Vagina (tissue), 2 donors: Measurements from ENCODE around the gene ELAVL4. TPM values are rescaled to one million over a fixed set of nuclear protein-coding genes. Genes with fewer than 3 reads are reported as not detected.

ENCODE experiments used
- DNase-seq, 2 donors: peaks; one replicate each; pipeline ENCODE4 v3.0.0-alpha.2; 2017; ENCODE audit errors: extremely low spot score in 2 of 2
- H3K27ac ChIP-seq: fragments of 200-600 bp; sonication (generic); one replicate; pipeline ENCODE4 v1.5.1; 2019
- H3K27me3 ChIP-seq: fragments of 200-600 bp; sonication (generic); one replicate; pipeline ENCODE4 v1.5.1; 2019
- H3K36me3 ChIP-seq, 2 donors: fragments of 200-600 bp; sonication (generic); one replicate each; pipeline ENCODE4 v1.5.1; 2017 to 2019
- H3K4me1 ChIP-seq: fragments of 200-600 bp; sonication (generic); one replicate; pipeline ENCODE4 v1.5.1; 2019
- H3K4me3 ChIP-seq, 2 donors: fragments of 200-600 bp; sonication (generic); 1 replicate in 1 of 2; 2 replicates in 1 of 2; pipeline ENCODE4 v1.5.1; 2016 to 2019
- H3K9me3 ChIP-seq: fragments of 200-600 bp; sonication (generic); one replicate; pipeline ENCODE4 v1.5.1; 2019
- POLR2A ChIP-seq, 2 donors: fragments of 450-650 bp; IDR thresholded peaks; one replicate each; pipeline ENCODE4 v1.6.1; 2017; ENCODE audit warnings: antibody characterized with exemption in 2 of 2, mild to moderate bottlenecking in 2 of 2, moderate library complexity in 2 of 2
- POLR2AphosphoS5 ChIP-seq, 2 donors: sonication (generic); formaldehyde crosslinking; IDR thresholded peaks; one replicate each; pipeline ENCODE4 v1.9.0; 2017; ENCODE audit warnings: antibody characterized with exemption in 2 of 2, mild to moderate bottlenecking in 2 of 2, low read depth in 1 of 2; ENCODE audit not compliant: insufficient read depth in 1 of 2
- intact Hi-C: fragments of 100-400 bp; cut with DNase I; formaldehyde crosslinking; loops from one replicate; pipeline ENCODE4 v1.15.1; 2023
- total RNA-seq: library from RNA; depleted of rRNA; stranded (reverse); fragments of >200 nt; gene quantifications from one replicate; pipeline ENCODE4 v1.2.3, GENCODE V29; 2016
- TF ChIP-seq, protein P1 (sequence below), 3 experiments: fragments of 450-650 bp in 2 of 3; fragments of 200-600 bp in 1 of 3; sonication (generic) in 1 of 3; IDR thresholded peaks; one replicate each; pipeline ENCODE4 v1.5.1; 2017 to 2019; ENCODE audit warnings: antibody characterized with exemption in 3 of 3, mild to moderate bottlenecking in 2 of 3, moderate library complexity in 2 of 3

The ELAVL4 gene
- total RNA-seq, 1 donor from 2014 or later = 2.2 TPM

- no peaks in the 10 kb centered on the region for H3K36me3 ChIP-seq
- no peak for TF ChIP-seq POLR2A (IDR thresholded peaks at IDR 0.05)
- no peak for TF ChIP-seq POLR2AphosphoS5 (IDR thresholded peaks at IDR 0.05; ENCODE audit: insufficient read depth in 1 of 2, low read depth in 1 of 2)
- TF ChIP-seq, protein P1, sequence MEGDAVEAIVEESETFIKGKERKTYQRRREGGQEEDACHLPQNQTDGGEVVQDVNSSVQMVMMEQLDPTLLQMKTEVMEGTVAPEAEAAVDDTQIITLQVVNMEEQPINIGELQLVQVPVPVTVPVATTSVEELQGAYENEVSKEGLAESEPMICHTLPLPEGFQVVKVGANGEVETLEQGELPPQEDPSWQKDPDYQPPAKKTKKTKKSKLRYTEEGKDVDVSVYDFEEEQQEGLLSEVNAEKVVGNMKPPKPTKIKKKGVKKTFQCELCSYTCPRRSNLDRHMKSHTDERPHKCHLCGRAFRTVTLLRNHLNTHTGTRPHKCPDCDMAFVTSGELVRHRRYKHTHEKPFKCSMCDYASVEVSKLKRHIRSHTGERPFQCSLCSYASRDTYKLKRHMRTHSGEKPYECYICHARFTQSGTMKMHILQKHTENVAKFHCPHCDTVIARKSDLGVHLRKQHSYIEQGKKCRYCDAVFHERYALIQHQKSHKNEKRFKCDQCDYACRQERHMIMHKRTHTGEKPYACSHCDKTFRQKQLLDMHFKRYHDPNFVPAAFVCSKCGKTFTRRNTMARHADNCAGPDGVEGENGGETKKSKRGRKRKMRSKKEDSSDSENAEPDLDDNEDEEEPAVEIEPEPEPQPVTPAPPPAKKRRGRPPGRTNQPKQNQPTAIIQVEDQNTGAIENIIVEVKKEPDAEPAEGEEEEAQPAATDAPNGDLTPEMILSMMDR (IDR thresholded peaks at IDR 0.05) = no peak
- no peak overlapping the region for H3K4me3 ChIP-seq
- no peak for DNase-seq
- H3K27ac ChIP-seq = no peak overlapping the region
- H3K27me3 ChIP-seq = no peaks in the 10 kb centered on the region
- no peaks in the 10 kb centered on the region for H3K9me3 ChIP-seq
- intact Hi-C loops = no loop called here
- no peaks in the 10 kb centered on the region for H3K4me1 ChIP-seq
These were observed 100.0 kb downstream of the ELAVL4 start for GRCh38 chr1:50208756-50209155.

DNA sequence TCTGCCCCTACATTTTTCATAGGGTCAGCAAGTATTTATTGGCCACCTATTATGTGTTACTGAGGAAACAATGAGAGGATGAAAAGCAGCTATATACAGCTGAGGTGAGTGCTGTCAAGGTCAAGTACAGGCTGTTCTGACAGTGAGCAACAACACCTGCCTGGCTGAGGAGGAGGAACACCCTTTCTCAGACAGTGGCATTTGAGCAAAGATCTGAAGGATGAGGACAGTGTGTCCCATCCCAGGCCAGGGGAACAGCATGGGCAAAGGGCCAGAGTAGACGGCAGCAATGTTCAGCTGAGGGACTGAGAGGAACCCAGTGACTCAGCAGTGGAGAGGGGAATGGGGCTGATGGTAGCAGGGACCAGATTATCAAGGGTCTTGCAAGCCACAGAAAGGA, 101.0 kb downstream of the ELAVL4 start:
- TF ChIP-seq, protein P1 (IDR thresholded peaks at IDR 0.05) = no peak
- TF ChIP-seq POLR2A (IDR thresholded peaks at IDR 0.05) (no peak), POLR2AphosphoS5 (IDR thresholded peaks at IDR 0.05; ENCODE audit: insufficient read depth in 1 of 2, low read depth in 1 of 2) (no peak)
- intact Hi-C loops = no loop called here

GRCh38 chr1:50213505-50213904, 104.8 kb downstream of the ELAVL4 start:
- intact Hi-C loops = no loop called here
- Histone ChIP-seq H3K4me1 (no peaks in the 10 kb centered on the region), H3K27me3 (no peaks in the 10 kb centered on the region), H3K9me3 (no peaks in the 10 kb centered on the region), H3K36me3 (no peaks in the 10 kb centered on the region), H3K27ac (no peak overlapping the region), H3K4me3 (no peak overlapping the region)
- no peak for DNase-seq
- no peak for TF ChIP-seq POLR2A (IDR thresholded peaks at IDR 0.05)
- TF ChIP-seq, protein P1 (IDR thresholded peaks at IDR 0.05) = no peak
- TF ChIP-seq POLR2AphosphoS5 (IDR thresholded peaks at IDR 0.05; ENCODE audit: insufficient read depth in 1 of 2, low read depth in 1 of 2) = no peak

More for the DNA sequence above, 101.0 kb downstream of the ELAVL4 start:
- Histone ChIP-seq H3K27ac (no peak overlapping the region), H3K9me3 (no peaks in the 10 kb centered on the region), H3K27me3 (no peaks in the 10 kb centered on the region), H3K4me1 (no peaks in the 10 kb centered on the region), H3K4me3 (no peak overlapping the region), H3K36me3 (no peaks in the 10 kb centered on the region)
- no peak for DNase-seq

DNA sequence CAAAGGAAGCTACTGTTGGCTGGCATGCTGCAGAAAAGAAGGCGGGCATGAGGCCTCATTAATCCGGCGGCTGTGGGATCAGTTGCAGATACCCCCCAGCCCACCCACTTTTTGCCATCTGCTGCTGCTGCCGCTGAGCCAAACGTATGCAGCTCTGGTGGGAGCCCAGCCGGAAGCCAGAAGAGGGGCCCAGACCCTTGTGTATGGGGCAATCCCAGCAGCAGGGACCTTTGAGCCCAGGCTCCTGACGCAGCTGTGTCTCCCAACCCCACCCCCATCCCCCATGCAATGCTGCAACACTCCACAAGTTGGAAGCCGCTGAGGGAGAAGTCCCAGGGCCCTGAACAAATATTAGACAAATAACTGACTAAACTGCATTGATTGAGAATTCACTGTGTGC, 106.0 kb downstream of the ELAVL4 start:
- TF ChIP-seq, protein P1 (IDR thresholded peaks at IDR 0.05) = no peak
- no peak for TF ChIP-seq POLR2A (IDR thresholded peaks at IDR 0.05)
- no peak for TF ChIP-seq POLR2AphosphoS5 (IDR thresholded peaks at IDR 0.05; ENCODE audit: insufficient read depth in 1 of 2, low read depth in 1 of 2)
- Histone ChIP-seq H3K36me3 (no peaks in the 10 kb centered on the region), H3K27ac (no peak overlapping the region), H3K4me1 (no peaks in the 10 kb centered on the region), H3K27me3 (no peaks in the 10 kb centered on the region), H3K4me3 (no peak overlapping the region), H3K9me3 (no peaks in the 10 kb centered on the region)
- intact Hi-C loops = no loop called here
- no peak for DNase-seq

DNA sequence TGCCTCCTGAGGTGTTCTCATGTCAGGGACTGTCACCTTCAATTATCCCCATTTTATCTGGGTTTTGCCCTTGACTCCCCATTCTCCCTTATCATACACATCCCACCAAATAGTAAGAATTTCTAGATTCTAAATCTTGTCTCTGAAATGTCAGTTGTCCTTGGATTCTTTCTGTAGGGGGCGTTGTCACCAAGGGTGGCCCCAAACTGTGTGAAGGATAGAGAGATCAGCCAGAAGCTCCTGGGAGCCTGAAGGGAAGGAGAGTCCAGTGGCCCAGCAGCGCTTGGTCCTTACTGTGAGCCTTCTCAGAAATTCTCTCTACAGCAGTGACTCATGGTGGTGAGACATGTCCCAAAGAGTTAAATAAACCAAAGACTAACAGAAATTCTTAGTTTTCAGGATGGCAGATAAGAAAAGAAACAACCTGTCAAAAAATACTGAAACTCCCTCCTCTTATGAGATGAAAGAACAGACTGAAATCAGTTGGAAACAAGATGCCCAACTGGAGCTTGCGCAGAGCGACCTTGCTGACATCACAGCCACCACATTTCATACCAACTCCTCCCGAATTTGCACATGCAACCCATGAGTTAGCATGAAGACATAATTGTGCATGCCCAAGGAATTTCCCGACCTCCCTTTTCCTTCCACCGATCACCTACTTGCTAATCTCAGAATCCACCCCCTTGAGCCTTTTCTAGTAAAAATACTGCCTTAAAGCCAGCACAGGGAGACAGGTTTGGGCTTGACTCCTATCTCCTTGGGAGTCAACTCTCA, 109.8 kb downstream of the ELAVL4 start:
- DNase-seq = no peak
- no peaks in the 10 kb centered on the region for H3K36me3 ChIP-seq
- TF ChIP-seq POLR2A (IDR thresholded peaks at IDR 0.05) (no peak), POLR2AphosphoS5 (IDR thresholded peaks at IDR 0.05; ENCODE audit: insufficient read depth in 1 of 2, low read depth in 1 of 2) (no peak)
- TF ChIP-seq, protein P1 (IDR thresholded peaks at IDR 0.05) = no peak
- H3K27me3 ChIP-seq = no peaks in the 10 kb centered on the region
- no peak overlapping the region for H3K27ac ChIP-seq
- no peaks in the 10 kb centered on the region for H3K9me3 ChIP-seq
- no peaks in the 10 kb centered on the region for H3K4me1 ChIP-seq
- intact Hi-C loops = no loop called here
- H3K4me3 ChIP-seq = no peak overlapping the region
